DND-41 (cell line): ENCODE data around the gene TMEM145.

Source experiments
- ATAC-seq: fragments of 200-7000 bp; cut with Tn5 transposase; 3 replicates; pipeline ENCODE4 v1.9.1; 2021; ENCODE audit warnings: low read depth; ENCODE audit not compliant: insufficient read depth
- DNase-seq: peaks from one replicate; pipeline ENCODE4 v3.0.0-alpha.2; 2020
- H2AFZ ChIP-seq: 2 replicates; pipeline ENCODE4 v1.6.0; 2012; ENCODE audit warnings: low read depth, low read length
- H3K27ac ChIP-seq: 2 replicates; pipeline ENCODE4 v1.5.1; 2012; ENCODE audit warnings: low read length, inconsistent platforms
- H3K27me3 ChIP-seq: fragments of 200-600 bp; sonication (generic); 2 replicates; pipeline ENCODE4 v1.6.0; 2012; ENCODE audit warnings: low read length, mild to moderate bottlenecking, inconsistent platforms; ENCODE audit not compliant: insufficient read depth, poor library complexity
- H3K36me3 ChIP-seq: 2 replicates; pipeline ENCODE4 v1.5.1; 2012; ENCODE audit warnings: low read length, inconsistent platforms; ENCODE audit not compliant: insufficient read depth
- H3K4me1 ChIP-seq: 2 replicates; pipeline ENCODE4 v1.5.1; 2012; ENCODE audit warnings: mild to moderate bottlenecking, low read length; ENCODE audit not compliant: insufficient read depth
- H3K4me2 ChIP-seq: 2 replicates; pipeline ENCODE4 v1.6.0; 2012; ENCODE audit warnings: mild to moderate bottlenecking, moderate library complexity, low read length, inconsistent platforms; ENCODE audit not compliant: insufficient read depth
- H3K4me3 ChIP-seq, 2 experiments: fragments of 200-600 bp in 1 of 2; shearing (Covaris generic) in 1 of 2; 2 replicates each; pipeline ENCODE4 v1.5.1; 2012 to 2016; ENCODE audit warnings: inconsistent platforms in 2 of 2, low read length in 2 of 2, mild to moderate bottlenecking in 2 of 2, low read depth in 1 of 2, moderate library complexity in 1 of 2
- H3K79me2 ChIP-seq: 2 replicates; pipeline ENCODE4 v1.6.0; 2012; ENCODE audit warnings: low read length, inconsistent platforms; ENCODE audit not compliant: insufficient read depth
- H3K9ac ChIP-seq: 2 replicates; pipeline ENCODE4 v1.6.0; 2012; ENCODE audit warnings: low read depth, mild to moderate bottlenecking, inconsistent platforms, low read length, moderate library complexity
- H3K9me3 ChIP-seq: 2 replicates; pipeline ENCODE4 v1.5.1; 2012; ENCODE audit warnings: low read length, moderate library complexity, mild to moderate bottlenecking, inconsistent platforms; ENCODE audit not compliant: insufficient read depth, severe bottlenecking
- H4K20me1 ChIP-seq: 2 replicates; pipeline ENCODE4 v1.6.0; 2012; ENCODE audit warnings: low read length; ENCODE audit not compliant: insufficient read depth
- CTCF ChIP-seq: IDR thresholded peaks from 2 replicates; pipeline ENCODE4 v1.5.1; 2012; ENCODE audit warnings: borderline replicate concordance, low read length, moderate library complexity, mild to moderate bottlenecking; ENCODE audit not compliant: poor library complexity, severe bottlenecking; ENCODE audit errors: extremely low read depth
- EZH2 ChIP-seq: IDR thresholded peaks from 3 replicates; pipeline ENCODE4 v1.6.1; 2012; ENCODE audit warnings: borderline replicate concordance, low read depth, mild to moderate bottlenecking, moderate library complexity, low read length, inconsistent platforms; ENCODE audit not compliant: severe bottlenecking

TMEM145 gene

GRCh38 chr19:42295831-42296525 lies 17.1 kb upstream of the TMEM145 start:
- no peak overlapping the region for H3K4me2 ChIP-seq
- H3K4me3 ChIP-seq, result no peak overlapping the region
- no peaks in the 10 kb centered on the region for H3K9me3 ChIP-seq
- DNase-seq, result peak; percentile 86
- peaks cover 1% of the 10 kb centered on the region; the same call in 1 of the 2 replicates for H3K79me2 ChIP-seq
- ATAC-seq, result peak; percentile 82
- peaks cover 25% of the 10 kb centered on the region for H4K20me1 ChIP-seq
- TF ChIP-seq EZH2 (no peak), CTCF (peak; percentile 99)
- no peak overlapping the region for H3K9ac ChIP-seq
- H3K4me1 ChIP-seq, result peaks cover 3% of the 10 kb centered on the region
- peaks cover 67% of the 10 kb centered on the region for H3K36me3 ChIP-seq
- H3K27me3 ChIP-seq, result no peaks in the 10 kb centered on the region
- no peak overlapping the region for H3K27ac ChIP-seq
- H2AFZ ChIP-seq, result no peak overlapping the region

- Histone ChIP-seq H3K4me2 (no peak overlapping the region), H2AFZ (no peak overlapping the region), H3K9me3 (no peaks in the 10 kb centered on the region), H3K36me3 (peaks cover 56% of the 10 kb centered on the region), H3K27me3 (no peaks in the 10 kb centered on the region), H3K4me1 (peaks cover 14% of the 10 kb centered on the region), H3K79me2 (peaks cover 12% of the 10 kb centered on the region), H4K20me1 (peaks cover 16% of the 10 kb centered on the region), H3K9ac (no peak overlapping the region), H3K27ac (no peak overlapping the region), H3K4me3 (no peak overlapping the region)
- no peak for DNase-seq
- ATAC-seq, result no peak
- no peak for TF ChIP-seq EZH2
- TF ChIP-seq CTCF, result no peak
Measured at GRCh38 chr19:42297039-42297438, 16.1 kb upstream of the TMEM145 start.

DNA sequence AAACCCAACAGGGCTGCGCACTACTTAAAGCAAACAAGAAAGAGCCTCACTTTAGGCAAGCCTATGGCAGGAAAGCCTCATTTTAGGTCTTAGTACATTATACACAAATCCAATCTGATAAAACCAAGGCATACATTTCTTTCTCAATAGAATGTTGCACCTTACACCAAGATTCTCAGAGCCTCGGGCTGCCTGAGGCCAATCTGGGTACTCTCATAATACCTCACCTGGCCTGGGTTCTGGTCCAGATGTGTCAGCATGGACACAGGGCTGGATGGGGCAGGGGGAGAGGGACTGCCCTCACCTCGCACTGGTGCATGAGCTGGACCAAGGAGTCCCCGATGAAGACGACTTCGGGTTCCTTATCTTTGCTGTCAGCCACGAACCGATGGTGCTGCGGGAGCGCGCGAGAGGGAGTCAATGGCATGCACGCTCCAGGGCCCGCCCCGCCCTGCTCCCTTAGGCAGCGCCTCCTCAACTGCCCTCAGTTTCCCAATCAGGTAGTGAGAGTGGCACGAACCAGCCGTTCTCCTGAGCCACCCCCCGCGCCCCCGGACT lies 11.4 kb upstream of the TMEM145 start, which contains the start of gene PRR19:
Gene PRR19, plus strand, starts transcription at position 487 of the 558 bp plus-strand sequence. CDS start 7,453 bp downstream, outside the sequence.
- TF ChIP-seq CTCF (no peak), EZH2 (no peak)
- Histone ChIP-seq H3K4me2 (peak within 1 kb of the TSS; percentile 96), H3K9me3 (no peaks in the 10 kb centered on the region), H2AFZ (peak within 1 kb of the TSS; percentile 100), H3K4me1 (peaks cover 29% of the 10 kb centered on the region), H3K79me2 (peaks cover 15% of the 10 kb centered on the region), H3K27ac (peak within 1 kb of the TSS; percentile 91), H3K4me3 (peak within 1 kb of the TSS; percentile 58 to 96), H4K20me1 (peaks cover 4% of the 10 kb centered on the region; the same call in 1 of the 2 replicates), H3K27me3 (no peaks in the 10 kb centered on the region), H3K36me3 (peaks cover 12% of the 10 kb centered on the region), H3K9ac (peak within 1 kb of the TSS; percentile 91)
- ATAC-seq (peak; percentile 46), DNase-seq (no peak)
